Neural cell (in vitro differentiated cells): ENCODE data around the gene LOXHD1. TPM values are rescaled to one million over a fixed set of nuclear protein-coding genes. Genes with fewer than 3 reads are reported as not detected.

Source experiments
- H2AFZ ChIP-seq: fragments of 200-600, 300-800 bp; sonication (generic), shearing (Covaris generic); 2 replicates; pipeline ENCODE4 v1.6.0; 2014; ENCODE audit warnings: low read depth, mild to moderate bottlenecking, antibody characterized with exemption, low read length, moderate library complexity
- H3F3A ChIP-seq: fragments of 200-600 bp; shearing (Covaris generic); 2 replicates; pipeline ENCODE4 v1.6.1; 2016; ENCODE audit warnings: mild to moderate bottlenecking, moderate library complexity, mixed read lengths, antibody characterized with exemption, low read length; ENCODE audit not compliant: insufficient read depth, poor library complexity, severe bottlenecking
- H3K27ac ChIP-seq: fragments of 200-600, 300-800 bp; sonication (generic), shearing (Covaris generic); 2 replicates; pipeline ENCODE4 v1.5.1; 2014; ENCODE audit warnings: mild to moderate bottlenecking, low read length, moderate library complexity
- H3K27me3 ChIP-seq: fragments of 300-800, 200-600 bp; sonication (generic), shearing (Covaris generic); 2 replicates; pipeline ENCODE4 v1.6.0; 2014; ENCODE audit warnings: mild to moderate bottlenecking, low read depth, low read length, moderate library complexity; ENCODE audit not compliant: insufficient read depth
- H3K36me3 ChIP-seq: fragments of 300-800, 200-600 bp; sonication (generic), shearing (Covaris generic); 2 replicates; pipeline ENCODE4 v1.5.1; 2014; ENCODE audit warnings: mild to moderate bottlenecking, antibody characterized with exemption, low read length, moderate library complexity; ENCODE audit not compliant: insufficient read depth
- H3K4me2 ChIP-seq: fragments of 300-800, 200-600 bp; sonication (generic), shearing (Covaris generic); 2 replicates; pipeline ENCODE4 v1.6.0; 2014; ENCODE audit warnings: mild to moderate bottlenecking, low read length
- H3K4me3 ChIP-seq: fragments of 300-800, 200-600 bp; sonication (generic), shearing (Covaris generic); 2 replicates; pipeline ENCODE4 v1.5.1; 2014; ENCODE audit warnings: mild to moderate bottlenecking, low read length, moderate library complexity
- H3K79me2 ChIP-seq: fragments of 200-600 bp; shearing (Covaris generic); replicated peaks from 2 replicates; pipeline ENCODE4 v1.6.0; 2014; ENCODE audit warnings: mild to moderate bottlenecking, low read length, moderate library complexity; ENCODE audit not compliant: insufficient read depth
- H3K9ac ChIP-seq: fragments of 300-800, 200-600 bp; sonication (generic), shearing (Covaris generic); 2 replicates; pipeline ENCODE4 v1.6.1; 2016; ENCODE audit warnings: mild to moderate bottlenecking, low read length, mixed read lengths
- H3K9me2 ChIP-seq: fragments of 200-600 bp; shearing (Covaris generic); 2 replicates; pipeline ENCODE4 v1.6.1; 2016; ENCODE audit warnings: mild to moderate bottlenecking, low read length, mixed read lengths; ENCODE audit not compliant: insufficient read depth
- H3K9me3 ChIP-seq: fragments of 200-600, 300-800 bp; sonication (generic), shearing (Covaris generic); 2 replicates; pipeline ENCODE4 v1.6.1; 2016; ENCODE audit warnings: mild to moderate bottlenecking, mixed run types, low read length, moderate library complexity, mixed read lengths
- H4K20me1 ChIP-seq: fragments of 200-600 bp; shearing (Covaris generic); 2 replicates; pipeline ENCODE4 v1.6.1; 2016; ENCODE audit warnings: mild to moderate bottlenecking, mixed run types; ENCODE audit not compliant: insufficient read depth
- CTCF ChIP-seq: fragments of 450-650 bp; IDR thresholded peaks from 2 replicates; pipeline ENCODE4 v1.5.1; 2014; ENCODE audit warnings: antibody characterized with exemption, mild to moderate bottlenecking, moderate library complexity; ENCODE audit not compliant: poor library complexity, severe bottlenecking
- EP300 ChIP-seq: fragments of 450-650 bp; conservative IDR thresholded peaks from 2 replicates; pipeline ENCODE4 v1.6.1; 2014; ENCODE audit warnings: antibody characterized with exemption, mild to moderate bottlenecking, moderate library complexity; ENCODE audit not compliant: poor library complexity, severe bottlenecking
- EZH2 ChIP-seq: fragments of 200-600, 300-800 bp; shearing (Covaris generic), sonication (generic); IDR thresholded peaks from 2 replicates; pipeline ENCODE4 v1.6.1; 2014; ENCODE audit warnings: antibody characterized with exemption, low read length, borderline replicate concordance, mild to moderate bottlenecking; ENCODE audit not compliant: insufficient read depth, poor library complexity, severe bottlenecking
- MXI1 ChIP-seq: fragments of 450-650 bp; conservative IDR thresholded peaks from 2 replicates; pipeline ENCODE4 v1.6.1; 2014; ENCODE audit warnings: antibody characterized with exemption, mild to moderate bottlenecking; ENCODE audit not compliant: poor library complexity, severe bottlenecking
- POLR2AphosphoS5 ChIP-seq: IDR thresholded peaks from 2 replicates; pipeline ENCODE4 v1.6.1; 2012
- RAD21 ChIP-seq: fragments of 450-650 bp; conservative IDR thresholded peaks from 2 replicates; pipeline ENCODE4 v1.6.1; 2014; ENCODE audit warnings: antibody characterized with exemption, mild to moderate bottlenecking, moderate library complexity
- SMC3 ChIP-seq: fragments of 450-650 bp; conservative IDR thresholded peaks from 2 replicates; pipeline ENCODE4 v1.6.1; 2014; ENCODE audit warnings: antibody characterized with exemption, mild to moderate bottlenecking, moderate library complexity; ENCODE audit not compliant: poor library complexity
- TAF1 ChIP-seq: IDR thresholded peaks from 2 replicates; pipeline ENCODE4 v1.6.1; 2012; ENCODE audit warnings: low read depth
- polyA plus RNA-seq: library from polyadenylated mRNA; depleted of rRNA; stranded (reverse); fragments of >200 nt; gene quantifications from 2 replicates; pipeline ENCODE4 v1.2.3, GENCODE V29; 2014
- TF ChIP-seq, protein P1 (sequence below): IDR thresholded peaks from 2 replicates; pipeline ENCODE4 v1.6.1; 2012; ENCODE audit warnings: borderline replicate concordance

LOXHD1 gene
- polyA plus RNA-seq, 1 donor from 2014 or later: not detected

GRCh38 chr18:46570134-46570533 is 86.9 kb downstream of the LOXHD1 start:
- Histone ChIP-seq H3K9me3 (no peaks in the 10 kb centered on the region), H3K4me3 (no peak overlapping the region), H3K9ac (no peak overlapping the region), H3K4me2 (no peak overlapping the region), H3F3A (no peaks in the 10 kb centered on the region), H3K36me3 (no peaks in the 10 kb centered on the region), H3K9me2 (no peaks in the 10 kb centered on the region), H3K27me3 (no peaks in the 10 kb centered on the region), H2AFZ (no peak overlapping the region), H3K27ac (no peak overlapping the region), H4K20me1 (no peaks in the 10 kb centered on the region), H3K79me2 (no peaks in the 10 kb centered on the region)
- TF ChIP-seq EP300: no peak
- TF ChIP-seq TAF1: no peak
- no peak for TF ChIP-seq RAD21
- no peak for TF ChIP-seq POLR2AphosphoS5
- TF ChIP-seq CTCF: no peak
- TF ChIP-seq, protein P1, sequence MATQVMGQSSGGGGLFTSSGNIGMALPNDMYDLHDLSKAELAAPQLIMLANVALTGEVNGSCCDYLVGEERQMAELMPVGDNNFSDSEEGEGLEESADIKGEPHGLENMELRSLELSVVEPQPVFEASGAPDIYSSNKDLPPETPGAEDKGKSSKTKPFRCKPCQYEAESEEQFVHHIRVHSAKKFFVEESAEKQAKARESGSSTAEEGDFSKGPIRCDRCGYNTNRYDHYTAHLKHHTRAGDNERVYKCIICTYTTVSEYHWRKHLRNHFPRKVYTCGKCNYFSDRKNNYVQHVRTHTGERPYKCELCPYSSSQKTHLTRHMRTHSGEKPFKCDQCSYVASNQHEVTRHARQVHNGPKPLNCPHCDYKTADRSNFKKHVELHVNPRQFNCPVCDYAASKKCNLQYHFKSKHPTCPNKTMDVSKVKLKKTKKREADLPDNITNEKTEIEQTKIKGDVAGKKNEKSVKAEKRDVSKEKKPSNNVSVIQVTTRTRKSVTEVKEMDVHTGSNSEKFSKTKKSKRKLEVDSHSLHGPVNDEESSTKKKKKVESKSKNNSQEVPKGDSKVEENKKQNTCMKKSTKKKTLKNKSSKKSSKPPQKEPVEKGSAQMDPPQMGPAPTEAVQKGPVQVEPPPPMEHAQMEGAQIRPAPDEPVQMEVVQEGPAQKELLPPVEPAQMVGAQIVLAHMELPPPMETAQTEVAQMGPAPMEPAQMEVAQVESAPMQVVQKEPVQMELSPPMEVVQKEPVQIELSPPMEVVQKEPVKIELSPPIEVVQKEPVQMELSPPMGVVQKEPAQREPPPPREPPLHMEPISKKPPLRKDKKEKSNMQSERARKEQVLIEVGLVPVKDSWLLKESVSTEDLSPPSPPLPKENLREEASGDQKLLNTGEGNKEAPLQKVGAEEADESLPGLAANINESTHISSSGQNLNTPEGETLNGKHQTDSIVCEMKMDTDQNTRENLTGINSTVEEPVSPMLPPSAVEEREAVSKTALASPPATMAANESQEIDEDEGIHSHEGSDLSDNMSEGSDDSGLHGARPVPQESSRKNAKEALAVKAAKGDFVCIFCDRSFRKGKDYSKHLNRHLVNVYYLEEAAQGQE: no peak
- TF ChIP-seq SMC3: no peak
- no peak for TF ChIP-seq EZH2
- TF ChIP-seq MXI1: no peak

DNA sequence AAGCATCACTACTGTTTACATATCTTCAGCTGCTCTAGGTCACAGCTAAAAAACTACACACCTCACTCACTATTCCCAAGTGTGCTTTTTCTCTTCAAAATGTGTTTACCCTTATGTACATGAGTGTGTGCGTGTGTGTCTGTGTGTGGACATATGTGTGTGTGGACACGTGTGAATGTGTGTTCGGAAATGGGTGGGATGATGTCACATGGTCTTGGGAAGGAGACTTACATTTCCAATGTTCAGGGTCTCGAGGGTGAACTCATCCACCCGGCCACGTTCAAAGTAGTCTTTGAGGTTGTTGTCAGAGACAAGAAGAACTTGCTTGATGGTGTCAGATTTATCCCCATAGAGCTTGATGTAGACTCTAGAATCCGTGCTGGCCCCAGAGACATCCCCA is 87.8 kb downstream of the LOXHD1 start:
- no peak overlapping the region for H3K4me2 ChIP-seq
- H3K27ac ChIP-seq: no peak overlapping the region
- H3K36me3 ChIP-seq: no peaks in the 10 kb centered on the region
- H3F3A ChIP-seq: no peaks in the 10 kb centered on the region
- no peaks in the 10 kb centered on the region for H3K27me3 ChIP-seq
- no peak for TF ChIP-seq SMC3
- TF ChIP-seq, protein P1: no peak
- no peak for TF ChIP-seq EZH2
- no peak for TF ChIP-seq TAF1
- no peak overlapping the region for H3K4me3 ChIP-seq
- no peaks in the 10 kb centered on the region for H3K9me2 ChIP-seq
- H3K9me3 ChIP-seq: no peaks in the 10 kb centered on the region
- H2AFZ ChIP-seq: no peak overlapping the region
- no peak overlapping the region for H3K9ac ChIP-seq
- no peaks in the 10 kb centered on the region for H4K20me1 ChIP-seq
- H3K79me2 ChIP-seq: no peaks in the 10 kb centered on the region
